Choroid plexus epithelial cell (primary cell): ENCODE data around the gene ECM2.

Source experiments
- DNase-seq: peaks from one replicate; pipeline ENCODE4 v3.0.0-alpha.2; 2010; ENCODE audit warnings: low read depth
- H3K4me3 ChIP-seq: 2 replicates; pipeline ENCODE4 v1.5.1; 2011; ENCODE audit warnings: low read depth, mild to moderate bottlenecking, control low read depth, low read length, moderate library complexity
- TF ChIP-seq, protein P1 (sequence below): conservative IDR thresholded peaks from 2 replicates; pipeline ENCODE4 v1.5.1; 2011; ENCODE audit warnings: low read depth, mild to moderate bottlenecking, control low read depth, inconsistent platforms, low read length, moderate library complexity

The ECM2 gene

DNA sequence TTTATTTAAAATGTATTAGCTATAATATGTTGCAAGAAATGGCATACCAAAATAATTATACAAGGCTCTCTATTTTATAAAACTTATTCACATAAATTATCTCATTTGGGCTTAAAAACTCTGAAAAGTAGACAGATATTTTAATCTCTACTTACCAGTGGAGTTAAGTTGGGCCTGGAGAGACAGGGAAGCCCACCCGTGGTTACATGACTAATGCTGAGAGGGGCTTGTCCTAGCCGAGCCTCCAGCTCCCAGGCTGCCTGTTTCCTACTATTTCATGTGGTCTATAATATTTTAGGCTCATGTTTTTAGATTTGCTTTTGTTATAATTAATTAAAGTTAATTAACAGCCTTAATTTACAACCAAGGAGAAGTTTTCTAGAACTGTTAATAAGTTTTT, 32.6 kb downstream of the ECM2 start:
- TF ChIP-seq, protein P1, sequence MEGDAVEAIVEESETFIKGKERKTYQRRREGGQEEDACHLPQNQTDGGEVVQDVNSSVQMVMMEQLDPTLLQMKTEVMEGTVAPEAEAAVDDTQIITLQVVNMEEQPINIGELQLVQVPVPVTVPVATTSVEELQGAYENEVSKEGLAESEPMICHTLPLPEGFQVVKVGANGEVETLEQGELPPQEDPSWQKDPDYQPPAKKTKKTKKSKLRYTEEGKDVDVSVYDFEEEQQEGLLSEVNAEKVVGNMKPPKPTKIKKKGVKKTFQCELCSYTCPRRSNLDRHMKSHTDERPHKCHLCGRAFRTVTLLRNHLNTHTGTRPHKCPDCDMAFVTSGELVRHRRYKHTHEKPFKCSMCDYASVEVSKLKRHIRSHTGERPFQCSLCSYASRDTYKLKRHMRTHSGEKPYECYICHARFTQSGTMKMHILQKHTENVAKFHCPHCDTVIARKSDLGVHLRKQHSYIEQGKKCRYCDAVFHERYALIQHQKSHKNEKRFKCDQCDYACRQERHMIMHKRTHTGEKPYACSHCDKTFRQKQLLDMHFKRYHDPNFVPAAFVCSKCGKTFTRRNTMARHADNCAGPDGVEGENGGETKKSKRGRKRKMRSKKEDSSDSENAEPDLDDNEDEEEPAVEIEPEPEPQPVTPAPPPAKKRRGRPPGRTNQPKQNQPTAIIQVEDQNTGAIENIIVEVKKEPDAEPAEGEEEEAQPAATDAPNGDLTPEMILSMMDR: no peak
- no peak overlapping the region for H3K4me3 ChIP-seq
- no peak for DNase-seq

DNA sequence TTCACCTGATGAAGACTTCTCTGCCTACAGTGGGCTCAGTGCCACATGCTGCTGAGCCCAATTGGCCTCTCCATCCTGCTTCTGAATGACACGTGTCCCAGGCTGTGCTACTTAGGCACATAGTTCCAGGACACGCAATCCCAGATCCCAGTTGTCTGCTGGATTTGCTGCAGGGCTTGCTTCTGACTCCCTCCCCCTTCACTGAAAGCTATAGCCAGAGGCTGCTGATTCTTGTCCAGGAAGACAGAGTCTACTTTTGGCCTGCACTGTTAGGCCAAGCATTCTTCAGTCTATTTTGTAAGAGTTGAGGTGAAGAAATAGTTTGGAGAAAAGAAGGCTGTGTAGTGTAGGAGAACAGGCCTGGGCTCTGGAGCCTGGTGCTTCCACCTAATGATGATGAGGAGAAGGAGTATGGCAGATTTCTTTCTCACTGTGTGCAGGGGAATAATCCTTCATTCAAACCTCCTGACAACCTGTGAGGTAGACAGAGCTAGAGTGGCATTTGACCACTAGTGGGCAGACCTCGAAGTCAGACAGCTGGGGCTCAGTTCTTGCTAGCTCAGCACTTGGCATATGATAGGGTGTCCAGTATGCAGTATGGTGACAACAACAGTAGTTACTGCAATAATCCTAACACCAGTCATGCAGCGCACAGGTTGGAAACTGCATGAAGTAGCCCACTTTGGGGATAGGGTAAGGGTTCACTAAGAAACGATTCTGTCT, 34.0 kb downstream of the ECM2 start:
- DNase-seq: peak; percentile 55
- TF ChIP-seq, protein P1: peak; percentile 70
- no peak overlapping the region for H3K4me3 ChIP-seq

DNA sequence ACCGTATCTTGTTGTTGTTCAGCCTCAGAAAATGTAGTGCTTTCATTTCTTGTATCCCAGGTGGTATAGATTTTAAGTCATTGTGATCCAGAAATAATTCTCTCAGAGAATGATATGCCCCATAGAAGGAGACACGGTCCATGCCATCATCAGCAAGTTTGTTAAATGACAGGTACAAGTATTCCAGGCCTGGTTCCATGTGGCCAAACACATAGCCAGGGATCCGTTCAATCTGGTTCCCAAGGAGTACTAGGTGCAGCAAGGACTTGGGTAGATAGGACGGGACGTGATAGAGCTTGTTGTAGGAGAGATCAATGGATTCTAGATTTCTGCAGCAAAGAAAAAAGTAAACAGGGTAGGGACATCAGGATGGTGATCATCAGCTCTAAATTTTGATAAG, 35.1 kb downstream of the ECM2 start:
- no peak for DNase-seq
- TF ChIP-seq, protein P1: no peak
- no peak overlapping the region for H3K4me3 ChIP-seq

DNA sequence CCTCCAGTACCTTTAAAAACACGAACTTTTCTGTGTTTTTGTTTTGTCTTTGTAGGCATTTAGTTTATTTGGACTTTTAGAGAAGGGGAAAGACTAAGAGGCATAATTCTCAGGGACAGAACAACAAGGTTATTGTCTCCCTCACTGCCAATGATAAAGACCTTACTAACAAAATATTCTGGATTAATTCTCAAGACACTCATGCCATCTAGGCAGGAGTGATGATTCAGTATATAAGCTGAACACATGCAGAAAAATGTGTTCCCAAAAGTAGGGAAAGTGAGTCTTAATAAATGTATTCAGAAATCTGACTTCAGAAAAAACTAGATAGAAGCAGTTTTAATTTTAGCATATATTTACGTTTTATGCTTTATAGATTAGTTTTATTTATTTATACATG, 36.1 kb downstream of the ECM2 start:
- no peak for DNase-seq
- TF ChIP-seq, protein P1: no peak
- H3K4me3 ChIP-seq: no peak overlapping the region

GRCh38 chr9:92496396-92497176, 39.2 kb downstream of the ECM2 start:
- TF ChIP-seq, protein P1: no peak

GRCh38 chr9:92494856-92495255, 40.9 kb downstream of the ECM2 start:
- DNase-seq: no peak
- H3K4me3 ChIP-seq: no peak overlapping the region
- TF ChIP-seq, protein P1: no peak

More at GRCh38 chr9:92496396-92497176, 39.2 kb downstream of the ECM2 start:
- no peak for DNase-seq
- no peak overlapping the region for H3K4me3 ChIP-seq
